ENCODE measurements around the gene FBP2. TPM values are rescaled to one million over a fixed set of nuclear protein-coding genes. Genes with fewer than 3 reads are reported as not detected.

FBP2 gene
- polyA plus RNA-seq, 6 donors from 2014 or later = not detected

Other genes starting within 250 kb of the FBP2 start
- not detected for gene PCAT7, start 38.7 kb downstream of the FBP2 start, polyA plus RNA-seq (ENCODE audit: low read depth in 6 of 6)
- 1 to 10 TPM; 4.2 to 6.5 (median 5.2) TPM for gene FBP1, start 45.7 kb upstream of the FBP2 start, polyA plus RNA-seq (ENCODE audit: low read depth in 6 of 6)
- 10 to 100 TPM in 1 of 6 donors, 1 to 10 TPM in 5; 5.2 to 11.8 (median 8.2) TPM for gene AOPEP, start 132.9 kb upstream of the FBP2 start, polyA plus RNA-seq (ENCODE audit: low read depth in 6 of 6)